Astrocyte (in vitro differentiated cells and primary cell): Measurements from ENCODE around the gene UBFD1. TPM values are rescaled to one million over a fixed set of nuclear protein-coding genes. Genes with fewer than 3 reads are reported as not detected.

Experiments
- DNase-seq: peaks from one replicate; pipeline ENCODE4 v3.0.0-alpha.2; 2010; ENCODE audit warnings: low read depth
- FAIRE-seq: peaks from 2 replicates; lab custom pipeline; 2011; peaks lifted over from hg19 to GRCh38; lab: Jason Lieb, UNC
- H2AFZ ChIP-seq: 2 replicates; pipeline ENCODE4 v1.6.0; 2012; ENCODE audit warnings: low read depth, low read length, inconsistent platforms
- H3K27ac ChIP-seq: 2 replicates; pipeline ENCODE4 v1.5.1; 2011; ENCODE audit warnings: low read depth, low read length, inconsistent platforms
- H3K27me3 ChIP-seq: 2 replicates; pipeline ENCODE4 v1.6.0; 2011; ENCODE audit warnings: low read length, inconsistent platforms; ENCODE audit not compliant: insufficient read depth
- H3K36me3 ChIP-seq: 2 replicates; pipeline ENCODE4 v1.5.1; 2011; ENCODE audit warnings: low read length, inconsistent platforms; ENCODE audit not compliant: insufficient read depth
- H3K4me1 ChIP-seq: 2 replicates; pipeline ENCODE4 v1.5.1; 2011; ENCODE audit warnings: low read length, inconsistent platforms; ENCODE audit not compliant: insufficient read depth
- H3K4me2 ChIP-seq: 2 replicates; pipeline ENCODE4 v1.6.0; 2012; ENCODE audit warnings: low read length, inconsistent platforms
- H3K4me3 ChIP-seq: 2 replicates; pipeline ENCODE4 v1.5.1; 2011; ENCODE audit warnings: low read depth, mild to moderate bottlenecking, low read length, inconsistent platforms; ENCODE audit not compliant: insufficient read depth
- H3K79me2 ChIP-seq: 2 replicates; pipeline ENCODE4 v1.6.0; 2012; ENCODE audit warnings: mild to moderate bottlenecking, low read length, inconsistent platforms; ENCODE audit not compliant: insufficient read depth
- H3K9ac ChIP-seq: 2 replicates; pipeline ENCODE4 v1.6.0; 2012; ENCODE audit warnings: mild to moderate bottlenecking, low read length, inconsistent platforms
- H3K9me3 ChIP-seq: 2 replicates; pipeline ENCODE4 v1.5.1; 2012; ENCODE audit warnings: low read depth, mild to moderate bottlenecking, low read length, inconsistent platforms; ENCODE audit not compliant: insufficient read depth
- H4K20me1 ChIP-seq: 2 replicates; pipeline ENCODE4 v1.6.0; 2012; ENCODE audit warnings: low read length, inconsistent platforms; ENCODE audit not compliant: insufficient read depth
- H3K27ac Mint-ChIP-seq: one replicate; pipeline ENCODE4 v1.8.0; 2021; ENCODE audit warnings: mild to moderate bottlenecking, mixed read lengths; ENCODE audit not compliant: unreplicated experiment
- H3K27me3 Mint-ChIP-seq: one replicate; pipeline ENCODE4 v1.8.0; 2021; ENCODE audit warnings: low read depth, mixed read lengths; ENCODE audit not compliant: unreplicated experiment
- H3K36me3 Mint-ChIP-seq: one replicate; pipeline ENCODE4 v1.8.0; 2021; ENCODE audit warnings: low read depth, mixed read lengths; ENCODE audit not compliant: unreplicated experiment
- H3K4me1 Mint-ChIP-seq: one replicate; pipeline ENCODE4 v1.8.0; 2021; ENCODE audit warnings: low read depth, mixed read lengths; ENCODE audit not compliant: unreplicated experiment
- H3K4me3 Mint-ChIP-seq: one replicate; pipeline ENCODE4 v1.8.0; 2021; ENCODE audit warnings: mild to moderate bottlenecking, moderate library complexity, mixed read lengths; ENCODE audit not compliant: unreplicated experiment
- H3K9me3 Mint-ChIP-seq: one replicate; pipeline ENCODE4 v1.8.0; 2021; ENCODE audit warnings: mild to moderate bottlenecking, mixed read lengths; ENCODE audit not compliant: unreplicated experiment
- CTCF ChIP-seq: IDR thresholded peaks from 2 replicates; pipeline ENCODE4 v1.5.1; 2011; ENCODE audit warnings: low read depth, mild to moderate bottlenecking, inconsistent platforms, low read length, moderate library complexity; ENCODE audit not compliant: insufficient read depth
- EZH2 ChIP-seq: IDR thresholded peaks from 2 replicates; pipeline ENCODE4 v1.6.1; 2012; ENCODE audit warnings: mild to moderate bottlenecking, low read length, inconsistent platforms; ENCODE audit not compliant: insufficient read depth
- total RNA-seq: library from RNA; stranded (reverse); gene quantifications from 2 replicates; pipeline ENCODE4 v1.2.1, GENCODE V29; 2021

UBFD1 gene
- total RNA-seq, 1 donor from 2014 or later = 146 TPM

DNA sequence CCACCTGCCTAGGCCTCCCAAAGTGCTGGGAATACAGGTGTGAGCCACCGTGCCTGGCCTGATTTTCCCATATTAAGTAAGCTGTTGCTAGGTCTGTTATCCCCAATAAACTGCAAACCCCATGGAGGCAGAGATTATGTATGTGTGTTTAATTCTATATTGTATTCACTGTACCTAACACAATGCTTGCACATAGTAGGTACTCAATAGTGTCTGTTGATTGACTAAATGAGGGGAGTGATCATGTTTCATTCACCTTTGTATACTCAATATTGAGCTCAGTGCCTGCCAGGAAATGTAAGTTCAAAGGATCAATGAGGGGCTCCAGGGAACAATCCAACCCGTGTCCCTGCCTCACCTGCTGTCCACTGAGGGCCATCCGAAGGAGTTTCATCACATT lies 32.6 kb upstream of the UBFD1 start:
- Mint-ChIP-seq H3K27me3 (no peaks in the 10 kb centered on the region), H3K4me3 (no peak overlapping the region), H3K9me3 (no peaks in the 10 kb centered on the region), H3K36me3 (peaks cover 40% of the 10 kb centered on the region), H3K4me1 (peaks cover 4% of the 10 kb centered on the region), H3K27ac (no peak overlapping the region)
- no peaks in the 10 kb centered on the region for H3K27me3 ChIP-seq
- H2AFZ ChIP-seq = no peak overlapping the region
- H3K79me2 ChIP-seq = no peaks in the 10 kb centered on the region
- TF ChIP-seq CTCF = no peak
- no peak for TF ChIP-seq EZH2
- peaks cover 20% of the 10 kb centered on the region for H3K36me3 ChIP-seq
- no peaks in the 10 kb centered on the region for H3K4me1 ChIP-seq
- FAIRE-seq (no peak), DNase-seq (no peak)
- no peak overlapping the region for H3K4me3 ChIP-seq
- H3K9ac ChIP-seq = no peak overlapping the region
- H4K20me1 ChIP-seq = no peaks in the 10 kb centered on the region
- H3K9me3 ChIP-seq = no peaks in the 10 kb centered on the region
- H3K27ac ChIP-seq = no peak overlapping the region
- no peak overlapping the region for H3K4me2 ChIP-seq

- no peaks in the 10 kb centered on the region for H4K20me1 ChIP-seq
- no peak overlapping the region for H2AFZ ChIP-seq
- Mint-ChIP-seq H3K9me3 (no peaks in the 10 kb centered on the region), H3K27me3 (no peaks in the 10 kb centered on the region), H3K36me3 (peaks cover 35% of the 10 kb centered on the region), H3K27ac (no peak overlapping the region), H3K4me3 (no peak overlapping the region), H3K4me1 (peaks cover 4% of the 10 kb centered on the region)
- H3K4me2 ChIP-seq = no peak overlapping the region
- FAIRE-seq = no peak
- H3K27me3 ChIP-seq = no peaks in the 10 kb centered on the region
- no peaks in the 10 kb centered on the region for H3K79me2 ChIP-seq
- H3K27ac ChIP-seq = no peak overlapping the region
- H3K9me3 ChIP-seq = no peaks in the 10 kb centered on the region
- no peak for TF ChIP-seq CTCF
- TF ChIP-seq EZH2 = no peak
- H3K9ac ChIP-seq = no peak overlapping the region
- H3K4me3 ChIP-seq = no peak overlapping the region
- peaks cover 15% of the 10 kb centered on the region for H3K36me3 ChIP-seq
- H3K4me1 ChIP-seq = no peaks in the 10 kb centered on the region
- no peak for DNase-seq
Observed at GRCh38 chr16:23527961-23528643, 29.4 kb upstream of the UBFD1 start.

GRCh38 chr16:23528644-23529310 lies 28.8 kb upstream of the UBFD1 start:
- Mint-ChIP-seq H3K27ac (no peak overlapping the region), H3K4me1 (peaks cover 4% of the 10 kb centered on the region), H3K36me3 (peaks cover 28% of the 10 kb centered on the region), H3K27me3 (no peaks in the 10 kb centered on the region), H3K4me3 (no peak overlapping the region), H3K9me3 (no peaks in the 10 kb centered on the region)
- H3K27me3 ChIP-seq = no peaks in the 10 kb centered on the region
- H3K27ac ChIP-seq = no peak overlapping the region
- H3K36me3 ChIP-seq = peaks cover 18% of the 10 kb centered on the region
- no peaks in the 10 kb centered on the region for H3K9me3 ChIP-seq
- no peak overlapping the region for H3K4me2 ChIP-seq
- no peak overlapping the region for H3K9ac ChIP-seq
- H3K4me1 ChIP-seq = no peaks in the 10 kb centered on the region
- no peak overlapping the region for H2AFZ ChIP-seq
- FAIRE-seq (no peak), DNase-seq (no peak)
- no peaks in the 10 kb centered on the region for H4K20me1 ChIP-seq
- no peak for TF ChIP-seq CTCF
- TF ChIP-seq EZH2 = no peak
- H3K79me2 ChIP-seq = no peaks in the 10 kb centered on the region
- no peak overlapping the region for H3K4me3 ChIP-seq
